WTC11 (cell line): ENCODE data around the gene LMBR1. TPM values are rescaled to one million over a fixed set of nuclear protein-coding genes. Genes with fewer than 3 reads are reported as not detected.

Source experiments
- ATAC-seq: fragments of 200-7000 bp; cut with Tn5 transposase; 2 replicates; pipeline ENCODE4 v1.10.0; 2021; ENCODE audit warnings: mild to moderate bottlenecking, moderate library complexity
- CTCF ChIA-PET: fragments of 300-600 bp; sonication (Branson Sonifier 250); formaldehyde crosslinking; loops from one replicate; lab custom pipeline; 2021; ENCODE audit warnings: antibody characterized with exemption; lab: Charles Lee
- POLR2A ChIA-PET: fragments of 350-600 bp; sonication (Branson Sonifier 250); formaldehyde crosslinking; loops from one replicate; lab custom pipeline; 2021; ENCODE audit warnings: antibody characterized with exemption; lab: Charles Lee
- DNase-seq: peaks from one replicate; pipeline ENCODE4 v3.0.0; 2021; ENCODE audit warnings: low spot score
- H3K27ac Mint-ChIP-seq: 2 replicates; pipeline ENCODE4 v1.8.0; 2021; ENCODE audit warnings: mixed read lengths
- H3K27me3 Mint-ChIP-seq: 2 replicates; pipeline ENCODE4 v1.8.0; 2021; ENCODE audit warnings: low read depth, mild to moderate bottlenecking, moderate library complexity, mixed read lengths
- H3K36me3 Mint-ChIP-seq: 2 replicates; pipeline ENCODE4 v1.8.0; 2021; ENCODE audit warnings: mixed read lengths
- H3K4me1 Mint-ChIP-seq: 2 replicates; pipeline ENCODE4 v1.8.0; 2022; ENCODE audit warnings: mixed read lengths
- H3K4me3 Mint-ChIP-seq: 2 replicates; pipeline ENCODE4 v1.8.0; 2021; ENCODE audit warnings: mild to moderate bottlenecking, moderate library complexity, mixed read lengths
- H3K9me3 Mint-ChIP-seq: 2 replicates; pipeline ENCODE4 v1.8.0; 2021; ENCODE audit warnings: mixed read lengths
- ATF1 ChIP-seq: sonication (generic); formaldehyde crosslinking; IDR thresholded peaks from 2 replicates; pipeline ENCODE4 v1.8.1; 2023; ENCODE audit warnings: mild to moderate bottlenecking, moderate library complexity, missing genetic modification reagents
- ATF2 ChIP-seq: sonication (generic); formaldehyde crosslinking; IDR thresholded peaks from 2 replicates; pipeline ENCODE4 v1.8.1; 2022; ENCODE audit warnings: low read depth, missing genetic modification reagents, borderline replicate concordance
- CBFB ChIP-seq: sonication (generic); formaldehyde crosslinking; IDR thresholded peaks from 2 replicates; pipeline ENCODE4 v1.8.1; 2022; ENCODE audit warnings: mild to moderate bottlenecking, low read depth, missing genetic modification reagents
- CDX4 ChIP-seq: fragments of 250-450 bp; sonication (Bioruptor Pico); IDR thresholded peaks from 2 replicates; pipeline ENCODE4 v1.9.0; 2021; ENCODE audit warnings: moderate library complexity, mild to moderate bottlenecking, inconsistent platforms, borderline replicate concordance
- FOXJ3 ChIP-seq: sonication (generic); formaldehyde crosslinking; IDR thresholded peaks from 2 replicates; pipeline ENCODE4 v1.9.0; 2021; ENCODE audit warnings: missing genetic modification reagents, mild to moderate bottlenecking, borderline replicate concordance
- FOXP1 ChIP-seq: sonication (generic); formaldehyde crosslinking; IDR thresholded peaks from 2 replicates; pipeline ENCODE4 v1.8.0; 2022; ENCODE audit warnings: missing genetic modification reagents, mild to moderate bottlenecking, moderate library complexity, borderline replicate concordance
- FOXP4 ChIP-seq: sonication (generic); formaldehyde crosslinking; IDR thresholded peaks from 2 replicates; pipeline ENCODE4 v1.8.0; 2022; ENCODE audit warnings: mild to moderate bottlenecking, missing genetic modification reagents
- IRF2 ChIP-seq: sonication (generic); formaldehyde crosslinking; IDR thresholded peaks from 2 replicates; pipeline ENCODE4 v1.8.0; 2022; ENCODE audit warnings: low read depth, missing genetic modification reagents, borderline replicate concordance
- KAT7 ChIP-seq: sonication (generic); formaldehyde crosslinking; IDR thresholded peaks from 2 replicates; pipeline ENCODE4 v1.8.1; 2023; ENCODE audit warnings: missing genetic modification reagents, mild to moderate bottlenecking, borderline replicate concordance
- MYBL2 ChIP-seq: sonication (generic); formaldehyde crosslinking; IDR thresholded peaks from 2 replicates; pipeline ENCODE4 v1.8.1; 2023; ENCODE audit warnings: mild to moderate bottlenecking, moderate library complexity, missing genetic modification reagents
- OVOL2 ChIP-seq: fragments of 250-450 bp; sonication (Bioruptor Pico); IDR thresholded peaks from 2 replicates; pipeline ENCODE4 v1.9.0; 2021; ENCODE audit warnings: mild to moderate bottlenecking, borderline replicate concordance
- PRRX2 ChIP-seq: fragments of 250-450 bp; sonication (Bioruptor Pico); IDR thresholded peaks from 2 replicates; pipeline ENCODE4 v1.8.0; 2021; ENCODE audit warnings: mild to moderate bottlenecking
- TEAD4 ChIP-seq: sonication (generic); formaldehyde crosslinking; IDR thresholded peaks from 2 replicates; pipeline ENCODE4 v1.8.0; 2022; ENCODE audit warnings: mild to moderate bottlenecking, missing genetic modification reagents
- USF2 ChIP-seq: sonication (generic); formaldehyde crosslinking; IDR thresholded peaks from 2 replicates; pipeline ENCODE4 v1.8.1; 2023; ENCODE audit warnings: mild to moderate bottlenecking, missing genetic modification reagents, moderate library complexity
- ZNF121 ChIP-seq: sonication (generic); formaldehyde crosslinking; IDR thresholded peaks from 2 replicates; pipeline ENCODE4 v1.8.0; 2023; ENCODE audit warnings: missing genetic modification reagents
- ZNF317 ChIP-seq: sonication (generic); formaldehyde crosslinking; IDR thresholded peaks from 2 replicates; pipeline ENCODE4 v1.8.1; 2023; ENCODE audit warnings: low read depth, mild to moderate bottlenecking, moderate library complexity, missing genetic modification reagents, borderline replicate concordance
- total RNA-seq: library from RNA; stranded (reverse); gene quantifications from 3 replicates; pipeline ENCODE4 v1.2.3, GENCODE V29; 2021
- TF ChIP-seq, protein P1 (sequence below): sonication (generic); formaldehyde crosslinking; conservative IDR thresholded peaks from 2 replicates; pipeline ENCODE4 v1.8.1; 2023; ENCODE audit warnings: mild to moderate bottlenecking, low read depth, missing genetic modification reagents, moderate library complexity
- TF ChIP-seq, protein P2 (sequence below): fragments of 250-450 bp; sonication (Bioruptor Pico); IDR thresholded peaks from 2 replicates; pipeline ENCODE4 v1.9.0; 2021; ENCODE audit warnings: mild to moderate bottlenecking, borderline replicate concordance
- TF ChIP-seq, protein P3 (sequence below): sonication (generic); formaldehyde crosslinking; IDR thresholded peaks from 2 replicates; pipeline ENCODE4 v1.8.0; 2023; ENCODE audit warnings: missing genetic modification reagents

LMBR1 gene
- total RNA-seq, 1 experiment from 2014 or later, result 55.6 TPM

DNA sequence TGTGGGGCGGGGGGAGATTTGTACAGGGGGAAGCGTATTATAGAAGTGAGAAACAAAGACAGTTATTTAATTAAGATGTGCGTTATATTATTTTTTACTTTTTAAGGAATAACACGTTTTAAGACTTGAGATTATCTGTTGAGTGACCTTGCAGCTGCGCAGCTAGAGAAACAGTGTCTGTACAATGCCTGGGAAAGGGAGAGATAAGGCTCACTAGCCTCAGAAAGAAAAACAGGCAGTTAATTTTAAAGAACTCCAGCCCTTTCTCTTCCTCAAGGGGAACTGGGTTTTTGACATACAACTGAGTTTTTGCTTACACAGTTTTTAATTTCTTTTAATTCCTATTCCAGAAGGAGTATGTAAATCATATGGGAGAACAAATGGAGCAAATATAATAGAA lies 50.7 kb downstream of the LMBR1 start:
- no peaks in the 10 kb centered on the region for H3K9me3 Mint-ChIP-seq
- no peak overlapping the region for H3K27ac Mint-ChIP-seq
- no peak overlapping the region for H3K4me3 Mint-ChIP-seq
- no peaks in the 10 kb centered on the region for H3K27me3 Mint-ChIP-seq
- H3K4me1 Mint-ChIP-seq, result peaks cover 7% of the 10 kb centered on the region; the same call in 1 of the 2 replicates
- ChIA-PET CTCF (interaction anchor here (0.9 to 1.7 kb wide), 4 partner anchors 22 to 291 kb away, joined by 3 to 6 read pairs (median 4); partner anchors contain the start of gene LMBR1), POLR2A (interaction anchor here (0.6 kb wide), 1 partner anchor 25 kb away, joined by 4 read pairs; no protein-coding TSS in a partner anchor)
- no peaks in the 10 kb centered on the region for H3K36me3 Mint-ChIP-seq
- ATAC-seq, result no peak
- DNase-seq, result no peak
- TF ChIP-seq CDX4 (CRISPR knock-in tag) (no peak), ATF1 (no peak), ZNF121 (no peak), PRRX2 (CRISPR knock-in tag) (no peak)

DNA sequence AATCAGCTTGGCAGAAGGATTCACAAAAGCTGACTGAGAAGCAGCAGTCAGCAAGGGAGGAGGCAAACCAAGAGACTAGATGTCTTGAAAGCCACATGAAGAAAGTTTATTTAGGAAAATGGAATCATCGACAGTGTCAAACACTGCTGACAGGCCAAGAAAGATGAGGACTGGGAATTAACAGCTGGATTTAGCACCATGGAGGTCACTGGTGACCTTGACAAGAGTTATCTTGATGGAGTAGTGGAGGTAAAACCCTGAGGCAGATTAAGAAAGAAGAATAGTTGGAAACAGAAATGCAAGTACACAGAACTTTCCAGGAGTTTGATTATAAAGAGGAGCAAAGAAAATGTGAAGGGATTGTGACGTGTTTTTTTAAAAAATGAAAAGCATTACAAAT lies 51.5 kb downstream of the LMBR1 start:
- no peak for TF ChIP-seq OVOL2 (CRISPR knock-in tag)
- no peak for ATAC-seq

DNA sequence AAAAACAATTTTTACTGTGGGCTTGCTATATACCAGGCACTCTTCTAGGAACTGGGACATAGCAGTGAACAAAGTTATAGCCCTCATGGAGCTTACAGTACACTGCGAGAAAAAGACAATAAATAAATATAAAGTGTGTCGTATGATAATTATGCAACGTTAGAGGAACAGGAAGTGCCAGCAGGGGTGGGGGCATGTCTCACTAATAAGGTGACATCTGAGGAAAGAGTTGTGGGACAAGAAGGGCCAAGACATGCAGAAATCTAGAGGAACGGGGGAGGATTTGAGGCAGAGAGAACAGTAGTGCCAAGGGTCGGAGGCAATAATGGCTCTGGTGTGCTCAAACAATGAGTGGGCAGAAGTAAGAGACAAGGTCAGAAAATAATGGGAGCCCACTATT lies 52.8 kb downstream of the LMBR1 start:
- ChIA-PET POLR2A (no interaction called here), CTCF (interaction anchor here (0.7 kb wide), 1 partner anchor 133 kb away, joined by 3 read pairs; no protein-coding TSS in a partner anchor)
- Mint-ChIP-seq H3K9me3 (no peaks in the 10 kb centered on the region), H3K4me3 (no peak overlapping the region), H3K27me3 (no peaks in the 10 kb centered on the region), H3K36me3 (peaks cover 3% of the 10 kb centered on the region; the same call in 1 of the 2 replicates), H3K27ac (peak overlapping the region; percentile 60; the same call in 1 of the 2 replicates), H3K4me1 (peaks cover 5% of the 10 kb centered on the region; the same call in 1 of the 2 replicates)
- no peak for ATAC-seq
- DNase-seq, result no peak
- TF ChIP-seq FOXJ3 (CRISPR knock-in tag) (no peak), KAT7 (CRISPR knock-in tag) (no peak), TEAD4 (CRISPR knock-in tag) (no peak), CBFB (CRISPR knock-in tag) (no peak), FOXP4 (CRISPR knock-in tag) (no peak), FOXP1 (CRISPR knock-in tag) (no peak), IRF2 (no peak), MYBL2 (CRISPR knock-in tag) (no peak), ATF2 (CRISPR knock-in tag) (no peak), USF2 (CRISPR knock-in tag) (no peak), ZNF317 (CRISPR knock-in tag) (no peak)
- TF ChIP-seq, protein P1, sequence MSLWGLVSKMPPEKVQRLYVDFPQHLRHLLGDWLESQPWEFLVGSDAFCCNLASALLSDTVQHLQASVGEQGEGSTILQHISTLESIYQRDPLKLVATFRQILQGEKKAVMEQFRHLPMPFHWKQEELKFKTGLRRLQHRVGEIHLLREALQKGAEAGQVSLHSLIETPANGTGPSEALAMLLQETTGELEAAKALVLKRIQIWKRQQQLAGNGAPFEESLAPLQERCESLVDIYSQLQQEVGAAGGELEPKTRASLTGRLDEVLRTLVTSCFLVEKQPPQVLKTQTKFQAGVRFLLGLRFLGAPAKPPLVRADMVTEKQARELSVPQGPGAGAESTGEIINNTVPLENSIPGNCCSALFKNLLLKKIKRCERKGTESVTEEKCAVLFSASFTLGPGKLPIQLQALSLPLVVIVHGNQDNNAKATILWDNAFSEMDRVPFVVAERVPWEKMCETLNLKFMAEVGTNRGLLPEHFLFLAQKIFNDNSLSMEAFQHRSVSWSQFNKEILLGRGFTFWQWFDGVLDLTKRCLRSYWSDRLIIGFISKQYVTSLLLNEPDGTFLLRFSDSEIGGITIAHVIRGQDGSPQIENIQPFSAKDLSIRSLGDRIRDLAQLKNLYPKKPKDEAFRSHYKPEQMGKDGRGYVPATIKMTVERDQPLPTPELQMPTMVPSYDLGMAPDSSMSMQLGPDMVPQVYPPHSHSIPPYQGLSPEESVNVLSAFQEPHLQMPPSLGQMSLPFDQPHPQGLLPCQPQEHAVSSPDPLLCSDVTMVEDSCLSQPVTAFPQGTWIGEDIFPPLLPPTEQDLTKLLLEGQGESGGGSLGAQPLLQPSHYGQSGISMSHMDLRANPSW (CRISPR knock-in tag), result no peak
- TF ChIP-seq, protein P2, sequence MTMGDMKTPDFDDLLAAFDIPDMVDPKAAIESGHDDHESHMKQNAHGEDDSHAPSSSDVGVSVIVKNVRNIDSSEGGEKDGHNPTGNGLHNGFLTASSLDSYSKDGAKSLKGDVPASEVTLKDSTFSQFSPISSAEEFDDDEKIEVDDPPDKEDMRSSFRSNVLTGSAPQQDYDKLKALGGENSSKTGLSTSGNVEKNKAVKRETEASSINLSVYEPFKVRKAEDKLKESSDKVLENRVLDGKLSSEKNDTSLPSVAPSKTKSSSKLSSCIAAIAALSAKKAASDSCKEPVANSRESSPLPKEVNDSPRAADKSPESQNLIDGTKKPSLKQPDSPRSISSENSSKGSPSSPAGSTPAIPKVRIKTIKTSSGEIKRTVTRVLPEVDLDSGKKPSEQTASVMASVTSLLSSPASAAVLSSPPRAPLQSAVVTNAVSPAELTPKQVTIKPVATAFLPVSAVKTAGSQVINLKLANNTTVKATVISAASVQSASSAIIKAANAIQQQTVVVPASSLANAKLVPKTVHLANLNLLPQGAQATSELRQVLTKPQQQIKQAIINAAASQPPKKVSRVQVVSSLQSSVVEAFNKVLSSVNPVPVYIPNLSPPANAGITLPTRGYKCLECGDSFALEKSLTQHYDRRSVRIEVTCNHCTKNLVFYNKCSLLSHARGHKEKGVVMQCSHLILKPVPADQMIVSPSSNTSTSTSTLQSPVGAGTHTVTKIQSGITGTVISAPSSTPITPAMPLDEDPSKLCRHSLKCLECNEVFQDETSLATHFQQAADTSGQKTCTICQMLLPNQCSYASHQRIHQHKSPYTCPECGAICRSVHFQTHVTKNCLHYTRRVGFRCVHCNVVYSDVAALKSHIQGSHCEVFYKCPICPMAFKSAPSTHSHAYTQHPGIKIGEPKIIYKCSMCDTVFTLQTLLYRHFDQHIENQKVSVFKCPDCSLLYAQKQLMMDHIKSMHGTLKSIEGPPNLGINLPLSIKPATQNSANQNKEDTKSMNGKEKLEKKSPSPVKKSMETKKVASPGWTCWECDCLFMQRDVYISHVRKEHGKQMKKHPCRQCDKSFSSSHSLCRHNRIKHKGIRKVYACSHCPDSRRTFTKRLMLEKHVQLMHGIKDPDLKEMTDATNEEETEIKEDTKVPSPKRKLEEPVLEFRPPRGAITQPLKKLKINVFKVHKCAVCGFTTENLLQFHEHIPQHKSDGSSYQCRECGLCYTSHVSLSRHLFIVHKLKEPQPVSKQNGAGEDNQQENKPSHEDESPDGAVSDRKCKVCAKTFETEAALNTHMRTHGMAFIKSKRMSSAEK, result no peak
- TF ChIP-seq, protein P3, sequence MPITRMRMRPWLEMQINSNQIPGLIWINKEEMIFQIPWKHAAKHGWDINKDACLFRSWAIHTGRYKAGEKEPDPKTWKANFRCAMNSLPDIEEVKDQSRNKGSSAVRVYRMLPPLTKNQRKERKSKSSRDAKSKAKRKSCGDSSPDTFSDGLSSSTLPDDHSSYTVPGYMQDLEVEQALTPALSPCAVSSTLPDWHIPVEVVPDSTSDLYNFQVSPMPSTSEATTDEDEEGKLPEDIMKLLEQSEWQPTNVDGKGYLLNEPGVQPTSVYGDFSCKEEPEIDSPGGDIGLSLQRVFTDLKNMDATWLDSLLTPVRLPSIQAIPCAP (CRISPR knock-in tag), result no peak

More for the DNA sequence above, 51.5 kb downstream of the LMBR1 start:
- Mint-ChIP-seq H3K27ac (no peak overlapping the region), H3K4me3 (no peak overlapping the region), H3K27me3 (no peaks in the 10 kb centered on the region), H3K4me1 (peaks cover 7% of the 10 kb centered on the region; the same call in 1 of the 2 replicates), H3K36me3 (no peaks in the 10 kb centered on the region), H3K9me3 (no peaks in the 10 kb centered on the region)
- DNase-seq, result no peak
- CTCF ChIA-PET, result no interaction called here
- POLR2A ChIA-PET, result no interaction called here
